DND-41 (cell line): ENCODE data around the gene GLIS2.

Experiments used
- ATAC-seq: fragments of 200-7000 bp; cut with Tn5 transposase; 3 replicates; pipeline ENCODE4 v1.9.1; 2021; ENCODE audit warnings: low read depth; ENCODE audit not compliant: insufficient read depth
- DNase-seq: peaks from one replicate; pipeline ENCODE4 v3.0.0-alpha.2; 2020
- H2AFZ ChIP-seq: 2 replicates; pipeline ENCODE4 v1.6.0; 2012; ENCODE audit warnings: low read depth, low read length
- H3K27ac ChIP-seq: 2 replicates; pipeline ENCODE4 v1.5.1; 2012; ENCODE audit warnings: low read length, inconsistent platforms
- H3K27me3 ChIP-seq: fragments of 200-600 bp; sonication (generic); 2 replicates; pipeline ENCODE4 v1.6.0; 2012; ENCODE audit warnings: low read length, mild to moderate bottlenecking, inconsistent platforms; ENCODE audit not compliant: insufficient read depth, poor library complexity
- H3K36me3 ChIP-seq: 2 replicates; pipeline ENCODE4 v1.5.1; 2012; ENCODE audit warnings: low read length, inconsistent platforms; ENCODE audit not compliant: insufficient read depth
- H3K4me1 ChIP-seq: 2 replicates; pipeline ENCODE4 v1.5.1; 2012; ENCODE audit warnings: mild to moderate bottlenecking, low read length; ENCODE audit not compliant: insufficient read depth
- H3K4me2 ChIP-seq: 2 replicates; pipeline ENCODE4 v1.6.0; 2012; ENCODE audit warnings: mild to moderate bottlenecking, moderate library complexity, low read length, inconsistent platforms; ENCODE audit not compliant: insufficient read depth
- H3K4me3 ChIP-seq, 2 experiments: fragments of 200-600 bp in 1 of 2; shearing (Covaris generic) in 1 of 2; 2 replicates each; pipeline ENCODE4 v1.5.1; 2012 to 2016; ENCODE audit warnings: inconsistent platforms in 2 of 2, low read length in 2 of 2, mild to moderate bottlenecking in 2 of 2, low read depth in 1 of 2, moderate library complexity in 1 of 2
- H3K79me2 ChIP-seq: 2 replicates; pipeline ENCODE4 v1.6.0; 2012; ENCODE audit warnings: low read length, inconsistent platforms; ENCODE audit not compliant: insufficient read depth
- H3K9ac ChIP-seq: 2 replicates; pipeline ENCODE4 v1.6.0; 2012; ENCODE audit warnings: low read depth, mild to moderate bottlenecking, inconsistent platforms, low read length, moderate library complexity
- H3K9me3 ChIP-seq: 2 replicates; pipeline ENCODE4 v1.5.1; 2012; ENCODE audit warnings: low read length, moderate library complexity, mild to moderate bottlenecking, inconsistent platforms; ENCODE audit not compliant: insufficient read depth, severe bottlenecking
- H4K20me1 ChIP-seq: 2 replicates; pipeline ENCODE4 v1.6.0; 2012; ENCODE audit warnings: low read length; ENCODE audit not compliant: insufficient read depth
- CTCF ChIP-seq: IDR thresholded peaks from 2 replicates; pipeline ENCODE4 v1.5.1; 2012; ENCODE audit warnings: borderline replicate concordance, low read length, moderate library complexity, mild to moderate bottlenecking; ENCODE audit not compliant: poor library complexity, severe bottlenecking; ENCODE audit errors: extremely low read depth
- EZH2 ChIP-seq: IDR thresholded peaks from 3 replicates; pipeline ENCODE4 v1.6.1; 2012; ENCODE audit warnings: borderline replicate concordance, low read depth, mild to moderate bottlenecking, moderate library complexity, low read length, inconsistent platforms; ENCODE audit not compliant: severe bottlenecking

Gene GLIS2

GRCh38 chr16:4307215-4308037 is 8.4 kb upstream of the GLIS2 start:
- Histone ChIP-seq H3K36me3 (peaks cover 12% of the 10 kb centered on the region), H3K4me3 (peak overlapping the region; percentile 38 to 68; a peak in 3 of 4 replicates), H4K20me1 (peaks cover 5% of the 10 kb centered on the region; the same call in 1 of the 2 replicates), H3K4me2 (peak overlapping the region; percentile 76), H3K4me1 (peaks cover 24% of the 10 kb centered on the region), H3K9me3 (no peaks in the 10 kb centered on the region), H3K9ac (peak overlapping the region; percentile 62), H3K27me3 (no peaks in the 10 kb centered on the region), H2AFZ (peak overlapping the region; percentile 79), H3K27ac (peak overlapping the region; percentile 75), H3K79me2 (peaks cover 19% of the 10 kb centered on the region)
- peak; percentile 93 for ATAC-seq
- TF ChIP-seq CTCF (peak; percentile 13), EZH2 (no peak)
- DNase-seq: peak; percentile 98

DNA sequence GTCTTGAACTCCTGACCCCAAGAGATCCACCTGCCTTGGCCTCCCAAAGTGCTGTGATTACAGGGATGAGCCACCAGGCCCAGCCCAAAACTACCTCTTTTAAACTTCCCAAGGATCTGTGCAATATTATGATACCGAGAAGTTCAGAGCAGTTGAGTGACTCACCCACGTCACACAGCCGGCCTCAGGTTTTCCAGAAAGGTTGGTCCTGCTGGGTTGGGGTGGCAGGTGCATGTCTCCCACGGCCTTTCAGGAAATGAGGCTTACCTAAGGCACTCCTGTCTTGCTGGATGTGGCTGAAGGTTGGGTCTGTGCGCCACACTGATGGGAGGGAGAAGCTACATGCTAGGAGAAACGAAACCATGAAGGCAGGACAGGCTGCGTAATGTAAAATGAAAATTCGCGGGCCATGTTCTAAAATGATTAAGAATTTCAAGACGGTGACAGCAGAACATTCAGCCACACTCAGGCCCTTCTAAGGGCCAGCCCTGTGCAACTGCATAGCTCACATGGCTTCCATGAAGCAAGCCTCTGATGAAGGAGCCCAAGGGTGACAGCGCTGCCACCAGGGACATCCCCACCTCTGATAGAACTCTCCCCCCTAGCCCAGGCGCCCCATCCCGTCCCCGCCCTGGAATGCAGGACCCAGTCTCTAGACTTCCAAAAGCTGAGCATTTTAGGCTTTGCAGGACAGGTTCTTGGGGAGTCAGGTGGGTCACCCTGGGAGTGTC is 6.6 kb upstream of the GLIS2 start:
- H3K9me3 ChIP-seq: no peaks in the 10 kb centered on the region
- ATAC-seq (no peak), DNase-seq (no peak)
- peaks cover 12% of the 10 kb centered on the region; the same call in 1 of the 2 replicates for H3K36me3 ChIP-seq
- peaks cover 5% of the 10 kb centered on the region for H3K27me3 ChIP-seq
- no peak overlapping the region for H3K4me3 ChIP-seq
- no peak for TF ChIP-seq EZH2
- no peak for TF ChIP-seq CTCF
- H4K20me1 ChIP-seq: peaks cover 5% of the 10 kb centered on the region; the same call in 1 of the 2 replicates
- H3K4me2 ChIP-seq: no peak overlapping the region
- no peak overlapping the region for H3K9ac ChIP-seq
- H2AFZ ChIP-seq: no peak overlapping the region
- peaks cover 19% of the 10 kb centered on the region for H3K79me2 ChIP-seq
- no peak overlapping the region for H3K27ac ChIP-seq
- H3K4me1 ChIP-seq: peaks cover 24% of the 10 kb centered on the region

- no peak overlapping the region for H2AFZ ChIP-seq
- H3K4me1 ChIP-seq: peaks cover 29% of the 10 kb centered on the region
- H3K4me3 ChIP-seq: no peak overlapping the region
- DNase-seq (peak; percentile 51), ATAC-seq (no peak)
- peaks cover 5% of the 10 kb centered on the region; the same call in 1 of the 2 replicates for H4K20me1 ChIP-seq
- H3K9ac ChIP-seq: no peak overlapping the region
- H3K36me3 ChIP-seq: peaks cover 12% of the 10 kb centered on the region; the same call in 1 of the 2 replicates
- no peaks in the 10 kb centered on the region for H3K9me3 ChIP-seq
- H3K79me2 ChIP-seq: peaks cover 17% of the 10 kb centered on the region
- H3K4me2 ChIP-seq: no peak overlapping the region
- H3K27me3 ChIP-seq: peaks cover 10% of the 10 kb centered on the region
- TF ChIP-seq CTCF (peak; percentile 64), EZH2 (no peak)
- H3K27ac ChIP-seq: no peak overlapping the region
These were observed 6.0 kb upstream of the GLIS2 start for GRCh38 chr16:4309833-4310266.
